MCF 10A (cell line): ENCODE data around the gene OTULIN. TPM values are rescaled to one million over a fixed set of nuclear protein-coding genes. Genes with fewer than 3 reads are reported as not detected.
A peak's percentile ranks its signal among the peaks of the same experiment; 100 is the strongest.

Source experiments
- BruUV-seq: library from RNA; stranded (reverse); fragments of 400-500 nt; replicated peaks from 2 replicates; lab custom pipeline; 2021; lab: Mats Ljungman, UMichigan
- CTCF ChIA-PET: fragments of 300-600 bp; sonication (Branson Sonifier 250); formaldehyde crosslinking; extraction: SDS; loops from one replicate; lab custom pipeline; 2021; ENCODE audit warnings: antibody characterized with exemption, inconsistent platforms; lab: Yijun Ruan, JAX
- POLR2A ChIA-PET: fragments of 300-600, 350-650 bp; sonication (Branson Sonifier 250); formaldehyde crosslinking; extraction: SDS; loops from one replicate; lab custom pipeline; 2020; ENCODE audit warnings: antibody characterized with exemption, inconsistent platforms; lab: Yijun Ruan, JAX
- DNase-seq: peaks from one replicate; pipeline ENCODE4 v3.0.0-alpha.2; 2018; ENCODE audit not compliant: unreplicated experiment
- H3K27ac Mint-ChIP-seq: one replicate; pipeline ENCODE4 v1.8.0; 2022; ENCODE audit warnings: mild to moderate bottlenecking, low read depth, mixed read lengths; ENCODE audit not compliant: unreplicated experiment
- H3K27me3 Mint-ChIP-seq: one replicate; pipeline ENCODE4 v1.8.0; 2022; ENCODE audit warnings: mixed read lengths; ENCODE audit not compliant: insufficient read depth, unreplicated experiment
- H3K36me3 Mint-ChIP-seq: one replicate; pipeline ENCODE4 v1.8.0; 2022; ENCODE audit warnings: mild to moderate bottlenecking, moderate library complexity, mixed read lengths; ENCODE audit not compliant: insufficient read depth, unreplicated experiment
- H3K4me1 Mint-ChIP-seq: one replicate; pipeline ENCODE4 v1.8.0; 2022; ENCODE audit warnings: mixed read lengths; ENCODE audit not compliant: insufficient read depth, unreplicated experiment
- H3K4me3 Mint-ChIP-seq: one replicate; pipeline ENCODE4 v1.8.0; 2022; ENCODE audit warnings: mild to moderate bottlenecking, moderate library complexity, mixed read lengths; ENCODE audit not compliant: unreplicated experiment
- H3K9me3 Mint-ChIP-seq: one replicate; pipeline ENCODE4 v1.8.0; 2022; ENCODE audit warnings: mixed read lengths; ENCODE audit not compliant: unreplicated experiment
- intact Hi-C: fragments of 100-400 bp; cut with micrococcal nuclease; formaldehyde crosslinking; loops from 2 replicates; pipeline ENCODE4 v1.14.1; 2022
- total RNA-seq: library from RNA; stranded (reverse); gene quantifications from 2 replicates; pipeline ENCODE4 v1.2.3, GENCODE V29; 2022
- TF ChIP-seq, protein P1 (sequence below): fragments of 200-600 bp; IDR thresholded peaks from one replicate; pipeline ENCODE4 v1.8.0; 2022; ENCODE audit warnings: antibody characterized with exemption, mild to moderate bottlenecking; ENCODE audit not compliant: unreplicated experiment

The OTULIN gene
- total RNA-seq, 1 experiment from 2014 or later = 34.6 TPM

DNA sequence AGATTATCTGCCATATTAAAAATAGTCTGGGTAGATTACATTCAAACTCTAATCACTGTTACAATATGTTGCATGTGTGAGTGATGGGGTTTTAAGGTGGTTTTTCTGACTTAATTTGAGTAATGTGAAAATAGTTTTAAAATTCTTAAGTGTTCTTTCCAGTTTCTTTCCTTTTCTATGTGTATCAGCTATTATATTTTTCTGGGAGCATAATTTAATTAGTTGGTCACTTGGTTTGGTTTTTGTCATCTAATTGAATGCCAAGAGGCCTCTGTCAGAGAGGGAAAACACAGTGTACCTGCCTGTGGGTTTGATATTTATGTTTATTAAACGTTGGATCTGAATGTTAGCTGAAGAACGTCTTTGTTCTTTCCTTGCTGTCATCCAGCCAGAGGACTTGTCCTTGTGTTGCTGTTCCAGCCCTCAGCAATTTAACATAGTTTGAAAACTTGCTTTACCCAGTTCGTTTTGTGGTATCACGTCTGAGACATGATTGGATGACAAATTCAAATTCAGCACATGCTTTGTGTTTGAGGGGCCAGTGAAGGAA, 19.5 kb downstream of the OTULIN start:
- H3K4me3 Mint-ChIP-seq = no peak overlapping the region
- H3K27me3 Mint-ChIP-seq = no peaks in the 10 kb centered on the region
- no peaks in the 10 kb centered on the region for H3K9me3 Mint-ChIP-seq
- H3K36me3 Mint-ChIP-seq = peaks cover 68% of the 10 kb centered on the region
- no peak overlapping the region for H3K27ac Mint-ChIP-seq
- peaks cover 19% of the 10 kb centered on the region for H3K4me1 Mint-ChIP-seq
- no TSS peak for BruUV-seq
- intact Hi-C loops = loop anchor here (2.0 kb wide), 1 partner anchor 43 kb away; no protein-coding TSS in a partner anchor
- ChIA-PET POLR2A (interaction anchor here (0.7 to 2.8 kb wide), 7 partner anchors 8 to 325 kb away, joined by 3 to 20 read pairs (median 4); no protein-coding TSS in a partner anchor), CTCF (interaction anchor here (0.5 to 6.5 kb wide), 20 partner anchors 8 to 1125 kb away, joined by 3 to 47 read pairs (median 4); no protein-coding TSS in a partner anchor)
- TF ChIP-seq, protein P1, sequence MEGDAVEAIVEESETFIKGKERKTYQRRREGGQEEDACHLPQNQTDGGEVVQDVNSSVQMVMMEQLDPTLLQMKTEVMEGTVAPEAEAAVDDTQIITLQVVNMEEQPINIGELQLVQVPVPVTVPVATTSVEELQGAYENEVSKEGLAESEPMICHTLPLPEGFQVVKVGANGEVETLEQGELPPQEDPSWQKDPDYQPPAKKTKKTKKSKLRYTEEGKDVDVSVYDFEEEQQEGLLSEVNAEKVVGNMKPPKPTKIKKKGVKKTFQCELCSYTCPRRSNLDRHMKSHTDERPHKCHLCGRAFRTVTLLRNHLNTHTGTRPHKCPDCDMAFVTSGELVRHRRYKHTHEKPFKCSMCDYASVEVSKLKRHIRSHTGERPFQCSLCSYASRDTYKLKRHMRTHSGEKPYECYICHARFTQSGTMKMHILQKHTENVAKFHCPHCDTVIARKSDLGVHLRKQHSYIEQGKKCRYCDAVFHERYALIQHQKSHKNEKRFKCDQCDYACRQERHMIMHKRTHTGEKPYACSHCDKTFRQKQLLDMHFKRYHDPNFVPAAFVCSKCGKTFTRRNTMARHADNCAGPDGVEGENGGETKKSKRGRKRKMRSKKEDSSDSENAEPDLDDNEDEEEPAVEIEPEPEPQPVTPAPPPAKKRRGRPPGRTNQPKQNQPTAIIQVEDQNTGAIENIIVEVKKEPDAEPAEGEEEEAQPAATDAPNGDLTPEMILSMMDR = no peak
- no peak for DNase-seq

GRCh38 chr5:14684757-14685156, 20.2 kb downstream of the OTULIN start:
- Mint-ChIP-seq H3K9me3 (no peaks in the 10 kb centered on the region), H3K27me3 (no peaks in the 10 kb centered on the region), H3K36me3 (peaks cover 70% of the 10 kb centered on the region), H3K4me3 (no peak overlapping the region), H3K27ac (peak overlapping the region; percentile 63), H3K4me1 (peaks cover 19% of the 10 kb centered on the region)
- intact Hi-C loops = loop anchor here (1.0 to 5.0 kb wide), 4 partner anchors 42 to 330 kb away; no protein-coding TSS in a partner anchor
- DNase-seq = no peak
- BruUV-seq = no TSS peak
- TF ChIP-seq, protein P1 = no peak
- CTCF ChIA-PET = interaction anchor here (0.5 to 6.5 kb wide), 20 partner anchors 8 to 709 kb away, joined by 3 to 47 read pairs (median 5); no protein-coding TSS in a partner anchor
- POLR2A ChIA-PET = interaction anchor here (0.6 to 2.8 kb wide), 6 partner anchors 9 to 318 kb away, joined by 3 to 20 read pairs (median 5); no protein-coding TSS in a partner anchor

DNA sequence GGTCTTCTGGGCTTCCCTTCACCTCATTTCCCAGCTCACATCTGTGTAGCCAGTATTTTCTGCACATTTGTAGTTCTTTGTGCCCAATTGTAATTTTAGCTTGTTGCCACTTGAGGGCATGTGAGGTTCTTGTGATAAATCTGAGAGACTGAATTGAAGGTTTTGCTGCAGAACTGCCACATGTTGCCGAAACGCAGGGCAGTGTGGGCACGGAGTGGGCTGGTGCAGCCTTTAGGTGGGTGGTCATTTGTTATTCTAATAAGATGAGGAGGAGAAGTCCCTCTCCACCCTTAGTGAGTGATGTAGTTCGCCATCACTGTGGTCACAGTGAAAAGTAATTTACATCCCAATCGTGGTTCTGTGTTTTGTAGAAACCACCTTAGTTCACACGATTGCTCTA, 21.2 kb downstream of the OTULIN start:
- TF ChIP-seq, protein P1 = peak; percentile 60
- Mint-ChIP-seq H3K36me3 (peaks cover 72% of the 10 kb centered on the region), H3K9me3 (no peaks in the 10 kb centered on the region), H3K4me1 (peaks cover 19% of the 10 kb centered on the region), H3K27ac (peak overlapping the region; percentile 14), H3K27me3 (no peaks in the 10 kb centered on the region), H3K4me3 (no peak overlapping the region)
- DNase-seq = peak; percentile 51
- ChIA-PET POLR2A (interaction anchor here (0.8 to 2.8 kb wide), 10 partner anchors 10 to 323 kb away, joined by 3 to 20 read pairs (median 5); no protein-coding TSS in a partner anchor), CTCF (interaction anchor here (0.6 to 6.5 kb wide), 26 partner anchors 8 to 1308 kb away, joined by 3 to 47 read pairs (median 5); no protein-coding TSS in a partner anchor)
- BruUV-seq = no TSS peak
- intact Hi-C loops = loop anchor here (1.0 to 5.0 kb wide), 4 partner anchors 41 to 329 kb away; no protein-coding TSS in a partner anchor

DNA sequence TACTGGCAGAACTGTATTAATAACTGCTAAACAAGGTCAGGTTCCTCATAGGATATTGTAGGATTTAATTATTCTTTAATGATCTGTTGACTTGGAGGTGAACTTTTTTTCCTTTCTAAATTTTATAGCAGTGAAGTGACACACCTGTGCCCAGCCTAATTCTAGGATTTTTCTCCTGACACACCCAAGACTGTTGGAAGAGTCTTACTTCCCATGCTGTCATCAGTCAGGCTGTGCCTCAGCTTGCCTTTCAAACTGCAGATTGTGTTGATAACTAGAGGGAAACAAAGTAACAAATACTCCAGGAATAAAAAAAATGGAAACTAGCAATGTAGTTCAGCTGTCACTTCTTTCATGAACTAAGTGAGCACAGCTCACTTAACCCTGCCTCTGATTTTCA, 22.0 kb downstream of the OTULIN start:
- BruUV-seq = no TSS peak
- TF ChIP-seq, protein P1 = no peak
- intact Hi-C loops = loop anchor here (5.0 kb wide), 1 partner anchor 261 kb away; no protein-coding TSS in a partner anchor
- Mint-ChIP-seq H3K9me3 (no peaks in the 10 kb centered on the region), H3K4me1 (peaks cover 19% of the 10 kb centered on the region), H3K36me3 (peaks cover 71% of the 10 kb centered on the region), H3K4me3 (no peak overlapping the region), H3K27ac (peak overlapping the region; percentile 75), H3K27me3 (no peaks in the 10 kb centered on the region)
- ChIA-PET POLR2A (interaction anchor here (0.9 to 2.8 kb wide), 8 partner anchors 9 to 323 kb away, joined by 3 to 20 read pairs (median 6); no protein-coding TSS in a partner anchor), CTCF (interaction anchor here (0.7 to 6.5 kb wide), 17 partner anchors 9 to 1323 kb away, joined by 3 to 47 read pairs (median 6); no protein-coding TSS in a partner anchor)
- DNase-seq = peak; percentile 15
